ENCODE data around the gene HSD3B1. TPM values are rescaled to one million over a fixed set of nuclear protein-coding genes. Genes with fewer than 3 reads are reported as not detected.
A peak's percentile ranks its signal among the peaks of the same experiment; 100 is the strongest.

The HSD3B1 gene
- total RNA-seq, 1 experiment from 2014 or later = 0.39 TPM

DNA sequence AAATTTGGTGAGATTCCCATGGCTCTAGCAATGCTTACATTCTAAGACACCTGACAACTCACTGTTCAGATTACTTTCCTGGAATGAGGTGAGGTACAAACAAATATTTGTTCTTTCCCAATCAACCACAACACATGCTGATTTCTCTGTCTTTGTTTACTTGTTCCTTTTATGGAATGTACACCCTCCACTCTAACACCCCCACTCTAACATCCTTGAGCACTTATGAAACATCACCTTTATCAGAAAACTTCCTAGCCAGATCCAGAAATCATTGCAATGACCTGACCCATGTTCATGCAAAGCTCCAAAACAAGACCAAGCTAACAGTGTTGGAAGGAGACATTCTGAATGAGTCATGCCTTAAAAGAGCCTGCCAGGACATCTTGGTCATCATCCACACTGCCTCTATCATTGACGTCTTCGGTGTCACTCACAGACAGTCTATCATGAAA is 35.5 kb downstream of the HSD3B1 start:
- H3K4me3 ChIP-seq = no peak overlapping the region
- H3K27me3 ChIP-seq (ENCODE audit: insufficient read depth, low read depth) = no peaks in the 10 kb centered on the region
- no peaks in the 10 kb centered on the region for H3K79me2 ChIP-seq (ENCODE audit: low read depth)
- peaks cover 33% of the 10 kb centered on the region for H3F3A ChIP-seq (ENCODE audit: insufficient read depth, low read depth)
- TF ChIP-seq, protein P1, sequence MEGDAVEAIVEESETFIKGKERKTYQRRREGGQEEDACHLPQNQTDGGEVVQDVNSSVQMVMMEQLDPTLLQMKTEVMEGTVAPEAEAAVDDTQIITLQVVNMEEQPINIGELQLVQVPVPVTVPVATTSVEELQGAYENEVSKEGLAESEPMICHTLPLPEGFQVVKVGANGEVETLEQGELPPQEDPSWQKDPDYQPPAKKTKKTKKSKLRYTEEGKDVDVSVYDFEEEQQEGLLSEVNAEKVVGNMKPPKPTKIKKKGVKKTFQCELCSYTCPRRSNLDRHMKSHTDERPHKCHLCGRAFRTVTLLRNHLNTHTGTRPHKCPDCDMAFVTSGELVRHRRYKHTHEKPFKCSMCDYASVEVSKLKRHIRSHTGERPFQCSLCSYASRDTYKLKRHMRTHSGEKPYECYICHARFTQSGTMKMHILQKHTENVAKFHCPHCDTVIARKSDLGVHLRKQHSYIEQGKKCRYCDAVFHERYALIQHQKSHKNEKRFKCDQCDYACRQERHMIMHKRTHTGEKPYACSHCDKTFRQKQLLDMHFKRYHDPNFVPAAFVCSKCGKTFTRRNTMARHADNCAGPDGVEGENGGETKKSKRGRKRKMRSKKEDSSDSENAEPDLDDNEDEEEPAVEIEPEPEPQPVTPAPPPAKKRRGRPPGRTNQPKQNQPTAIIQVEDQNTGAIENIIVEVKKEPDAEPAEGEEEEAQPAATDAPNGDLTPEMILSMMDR (conservative IDR thresholded peaks at IDR 0.05) = no peak
- TF ChIP-seq EZH2 (IDR thresholded peaks at IDR 0.05; ENCODE audit: low read depth) = no peak
- ChIA-PET POLR2A (ENCODE audit: unreplicated experiment) (no interaction called here), CTCF (no interaction called here)
- no peaks in the 10 kb centered on the region for H4K20me1 ChIP-seq (ENCODE audit: insufficient read depth)
- H3K9me2 ChIP-seq (ENCODE audit: insufficient read depth) = no peaks in the 10 kb centered on the region
- no TSS peak for BruUV-seq (replicated peaks)
- H2AFZ ChIP-seq = no peak overlapping the region
- no peaks in the 10 kb centered on the region for H3K36me3 ChIP-seq (ENCODE audit: low read depth)
- H3K9me3 ChIP-seq (ENCODE audit: insufficient read depth, low read depth) = no peaks in the 10 kb centered on the region
- peak overlapping the region; percentile 77 for H3K27ac ChIP-seq
- peaks cover 36% of the 10 kb centered on the region for H3K4me1 ChIP-seq (replicated peaks; ENCODE audit: insufficient read depth)
- H3K4me2 ChIP-seq = peak overlapping the region; percentile 70
- DNase-seq = peak in 1 of 2 experiments; percentile 98
- intact Hi-C loops (cut with micrococcal nuclease; ENCODE audit: unreplicated experiment) = loop anchor here (5.0 kb wide), 1 partner anchor 65 kb away; no protein-coding TSS in a partner anchor

DNA sequence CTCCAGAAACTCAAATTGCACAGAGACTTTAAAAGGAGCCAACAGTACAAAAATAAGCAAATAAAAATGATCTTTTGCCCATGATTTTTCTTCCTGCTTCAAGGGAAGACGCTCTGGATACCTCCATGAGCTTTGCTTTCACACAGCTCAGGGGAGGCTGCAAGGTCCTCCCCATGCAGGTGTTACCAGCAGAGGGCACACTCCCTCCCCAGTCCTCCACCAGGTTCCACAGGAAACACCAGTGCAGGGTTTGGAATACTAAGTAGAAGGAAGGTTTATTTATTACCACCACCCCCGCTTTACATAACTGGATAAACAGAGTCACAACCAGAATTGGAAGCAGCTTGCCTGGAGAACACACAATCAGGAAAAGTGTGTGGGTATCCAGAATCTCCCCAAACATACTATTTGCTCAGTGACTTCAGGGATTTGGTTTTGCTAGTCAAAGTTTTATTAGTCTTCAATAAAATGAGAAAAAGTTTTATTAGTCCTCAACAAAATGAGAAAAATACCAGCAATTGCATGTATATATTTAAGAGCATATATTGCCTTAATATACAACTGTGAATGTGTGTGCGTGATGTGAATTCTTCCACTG is 37.3 kb downstream of the HSD3B1 start:
- Histone ChIP-seq H3K79me2 (ENCODE audit: low read depth) (no peaks in the 10 kb centered on the region), H3K4me3 (no peak overlapping the region), H3K36me3 (ENCODE audit: low read depth) (no peaks in the 10 kb centered on the region), H2AFZ (no peak overlapping the region), H3F3A (ENCODE audit: insufficient read depth, low read depth) (peaks cover 33% of the 10 kb centered on the region), H4K20me1 (ENCODE audit: insufficient read depth) (no peaks in the 10 kb centered on the region), H3K27me3 (ENCODE audit: insufficient read depth, low read depth) (no peaks in the 10 kb centered on the region), H3K4me2 (no peak overlapping the region), H3K9me3 (ENCODE audit: insufficient read depth, low read depth) (no peaks in the 10 kb centered on the region), H3K27ac (no peak overlapping the region), H3K4me1 (replicated peaks; ENCODE audit: insufficient read depth) (peaks cover 36% of the 10 kb centered on the region), H3K9me2 (ENCODE audit: insufficient read depth) (no peaks in the 10 kb centered on the region)
- TF ChIP-seq, protein P1 (conservative IDR thresholded peaks at IDR 0.05) = peak; percentile 59; the same call in 1 of the 2 replicates
- no peak for TF ChIP-seq EZH2 (IDR thresholded peaks at IDR 0.05; ENCODE audit: low read depth)
- ChIA-PET POLR2A (ENCODE audit: unreplicated experiment) (no interaction called here), CTCF (no interaction called here)
- BruUV-seq (replicated peaks) = no TSS peak
- DNase-seq = peak in 1 of 2 experiments; percentile 7
- intact Hi-C loops (cut with micrococcal nuclease; ENCODE audit: unreplicated experiment) = loop anchor here (5.0 kb wide), 1 partner anchor 67 kb away; no protein-coding TSS in a partner anchor

DNA sequence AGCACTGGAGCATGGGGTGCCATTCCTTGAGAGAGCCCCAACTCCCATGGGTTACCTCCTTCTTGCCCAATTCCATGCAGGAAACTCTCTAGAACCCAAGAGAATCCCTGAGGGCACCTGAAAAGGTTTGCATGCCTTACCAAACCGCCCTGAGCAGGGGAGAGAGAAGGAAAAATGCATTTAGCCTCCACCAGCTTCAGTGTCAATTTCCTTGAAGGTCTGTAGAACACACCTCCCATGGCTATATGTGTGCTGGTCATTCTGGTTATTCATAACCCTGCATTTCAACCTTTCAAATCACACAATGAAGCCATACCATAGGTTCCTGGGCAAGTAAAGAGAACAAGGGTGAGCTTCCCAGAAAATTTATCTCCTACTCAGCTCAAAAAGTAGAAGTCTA is 39.6 kb downstream of the HSD3B1 start:
- Histone ChIP-seq H3K9me2 (ENCODE audit: insufficient read depth) (no peaks in the 10 kb centered on the region), H3F3A (ENCODE audit: insufficient read depth, low read depth) (peaks cover 15% of the 10 kb centered on the region), H3K4me3 (no peak overlapping the region), H3K4me2 (no peak overlapping the region), H4K20me1 (ENCODE audit: insufficient read depth) (no peaks in the 10 kb centered on the region), H3K79me2 (ENCODE audit: low read depth) (no peaks in the 10 kb centered on the region), H3K9me3 (ENCODE audit: insufficient read depth, low read depth) (no peaks in the 10 kb centered on the region), H2AFZ (no peak overlapping the region), H3K4me1 (replicated peaks; ENCODE audit: insufficient read depth) (peaks cover 17% of the 10 kb centered on the region), H3K27me3 (ENCODE audit: insufficient read depth, low read depth) (no peaks in the 10 kb centered on the region), H3K36me3 (ENCODE audit: low read depth) (no peaks in the 10 kb centered on the region), H3K27ac (no peak overlapping the region)
- peak in 1 of 2 experiments; percentile 21 for DNase-seq
- intact Hi-C loops (cut with micrococcal nuclease; ENCODE audit: unreplicated experiment) = no loop called here
- POLR2A ChIA-PET (ENCODE audit: unreplicated experiment) = no interaction called here
- TF ChIP-seq, protein P1 (conservative IDR thresholded peaks at IDR 0.05) = no peak
- TF ChIP-seq EZH2 (IDR thresholded peaks at IDR 0.05; ENCODE audit: low read depth) = no peak
- BruUV-seq (replicated peaks) = no TSS peak
- CTCF ChIA-PET = no interaction called here

Data from PC-9 (cell line).